GM19397 (cell line): ENCODE data around the gene PLCL1.

Experiments
- ATAC-seq: cut with Tn5 transposase; IDR thresholded peaks from one replicate; pipeline ENCODE4 v1.9.1; 2021; ENCODE audit warnings: mild to moderate bottlenecking, moderate library complexity; ENCODE audit not compliant: unreplicated experiment

Gene PLCL1

DNA sequence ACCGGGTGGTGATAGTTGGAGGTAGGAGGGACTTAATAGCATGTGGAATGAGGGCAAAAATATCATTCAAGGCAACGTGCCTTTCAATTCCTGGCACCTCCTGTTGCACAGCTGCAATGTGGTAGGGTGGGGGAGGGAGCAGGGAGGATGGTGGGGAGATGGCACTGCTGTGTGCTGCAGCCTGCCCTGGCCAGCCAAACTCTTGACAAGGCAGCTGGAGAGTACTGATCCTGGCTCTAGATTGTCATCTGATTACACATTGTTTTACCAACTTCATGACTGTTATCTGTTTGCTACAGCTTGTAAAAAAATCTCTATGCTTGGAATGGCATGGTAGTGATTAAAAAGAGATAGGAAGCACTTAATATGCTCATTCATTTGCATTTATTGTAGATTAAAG lies 47.7 kb downstream of the PLCL1 start:
- no peak for ATAC-seq

- no peak for ATAC-seq
Measured at GRCh38 chr2:197853549-197853948, 49.2 kb downstream of the PLCL1 start.

DNA sequence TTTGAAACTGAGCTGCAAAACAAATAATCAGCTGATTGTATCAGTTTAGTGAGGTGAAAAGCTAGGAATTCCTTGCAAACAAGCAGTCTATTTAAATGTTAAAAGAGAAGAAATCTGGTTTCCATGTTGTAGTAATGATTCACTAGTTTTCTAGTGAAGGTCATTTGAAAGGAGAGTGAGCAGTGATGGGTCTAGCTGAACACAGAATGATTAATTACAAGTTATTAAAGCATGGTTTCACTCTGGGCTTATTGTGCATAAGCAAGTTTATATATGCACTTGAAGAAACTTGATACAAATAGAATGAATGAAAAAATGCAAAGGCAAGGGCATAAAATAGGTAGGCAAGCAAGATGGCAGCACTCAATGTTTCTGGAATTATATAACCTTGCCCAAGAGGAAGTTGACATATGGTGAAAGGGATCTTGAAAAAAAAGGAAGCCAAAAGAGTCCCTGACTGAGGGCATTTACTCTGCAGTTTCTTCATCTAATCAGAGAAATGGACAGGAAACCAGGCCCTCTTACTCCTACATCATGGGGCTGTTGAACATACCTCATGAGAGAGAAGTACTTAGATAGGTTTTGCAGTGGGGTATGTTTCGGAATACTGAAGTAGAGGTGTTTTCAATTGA lies 53.2 kb downstream of the PLCL1 start:
- ATAC-seq: no peak

DNA sequence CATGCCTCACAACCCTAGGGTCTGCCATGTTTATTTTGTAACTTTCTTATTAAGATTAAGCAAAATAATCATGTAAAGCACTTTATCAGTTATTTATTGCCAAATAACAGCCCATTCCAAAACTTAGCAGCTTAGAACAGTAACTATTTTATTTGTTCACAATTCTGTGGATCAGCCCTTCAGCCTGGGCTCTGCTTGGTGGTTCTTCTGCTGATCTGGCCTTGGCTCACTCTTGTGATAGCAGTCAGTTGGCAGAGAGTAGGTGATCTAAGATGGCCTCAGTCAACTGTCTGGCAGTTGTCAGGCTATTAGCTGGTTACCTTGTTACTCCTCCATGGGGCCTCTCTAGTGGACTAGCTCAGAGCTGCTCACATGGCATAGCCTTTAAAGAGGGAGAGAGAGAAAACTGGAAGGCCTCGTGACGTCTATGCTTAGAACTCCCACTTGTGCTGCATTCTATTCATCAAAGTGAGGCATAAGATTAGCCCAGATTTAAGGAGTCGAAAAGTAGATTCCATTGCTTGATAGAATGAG lies 54.3 kb downstream of the PLCL1 start:
- ATAC-seq: no peak

GRCh38 chr2:197862246-197862955 lies 58.0 kb downstream of the PLCL1 start:
- no peak for ATAC-seq

GRCh38 chr2:197863744-197864143 lies 59.4 kb downstream of the PLCL1 start:
- ATAC-seq: no peak

- ATAC-seq: no peak
Measured at GRCh38 chr2:197866455-197866854, 62.1 kb downstream of the PLCL1 start.

DNA sequence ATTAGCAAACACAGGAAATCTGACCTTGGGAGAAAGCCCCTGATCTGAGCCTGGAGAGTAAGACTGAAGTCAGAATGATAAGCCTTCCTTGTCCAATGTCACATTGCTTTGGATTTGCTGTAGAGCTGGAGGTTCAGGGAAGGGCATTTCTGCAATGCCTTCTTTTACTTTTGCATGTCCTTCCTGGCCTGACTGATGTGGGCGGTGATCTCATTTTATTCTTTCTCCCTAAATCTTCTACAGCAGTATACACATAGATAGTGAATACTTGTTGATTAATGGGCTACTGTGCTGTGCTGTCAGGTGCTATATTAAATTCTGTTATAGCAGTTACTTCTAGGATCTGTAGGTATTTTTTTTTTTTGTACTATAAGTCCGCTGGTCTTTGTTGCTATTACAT lies 62.6 kb downstream of the PLCL1 start:
- ATAC-seq: no peak

GRCh38 chr2:197867624-197868023 lies 63.2 kb downstream of the PLCL1 start:
- ATAC-seq: no peak

DNA sequence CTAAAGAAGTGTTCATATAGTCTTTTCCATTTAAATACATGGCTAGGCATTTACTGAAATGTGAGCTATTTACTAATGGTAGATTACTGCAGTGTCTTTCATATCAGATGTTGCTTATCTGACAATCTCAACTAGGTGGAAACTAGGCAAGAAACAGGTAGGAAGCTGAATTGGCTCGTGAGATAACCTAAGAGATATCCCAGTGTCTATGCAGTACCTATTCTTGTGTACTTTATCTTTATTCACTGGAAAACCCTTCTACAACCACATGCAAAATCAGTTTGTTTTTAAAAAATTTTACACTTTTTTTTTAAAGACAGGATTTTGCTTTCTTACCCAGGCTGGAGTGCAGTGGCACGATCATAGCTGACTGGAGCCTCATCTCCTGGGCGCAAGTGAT lies 63.8 kb downstream of the PLCL1 start:
- ATAC-seq: no peak

DNA sequence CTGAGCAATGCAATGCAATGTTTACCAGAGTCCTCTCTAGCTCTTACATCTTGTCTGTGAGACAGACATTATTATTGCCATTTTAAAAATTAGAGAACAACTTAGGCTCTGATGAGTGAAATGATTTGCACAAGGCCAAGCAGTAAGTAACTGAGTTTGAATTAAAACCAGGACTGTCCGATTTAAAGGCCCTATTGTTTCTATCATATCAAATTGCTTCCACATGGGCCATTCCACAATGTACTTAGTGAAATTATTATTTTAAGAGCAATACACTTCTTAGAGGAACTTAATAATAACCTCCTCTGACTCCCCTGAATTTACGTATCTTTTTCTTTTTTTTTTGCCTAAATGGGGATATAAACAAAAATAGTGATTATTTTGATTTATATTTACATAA lies 64.6 kb downstream of the PLCL1 start:
- no peak for ATAC-seq

DNA sequence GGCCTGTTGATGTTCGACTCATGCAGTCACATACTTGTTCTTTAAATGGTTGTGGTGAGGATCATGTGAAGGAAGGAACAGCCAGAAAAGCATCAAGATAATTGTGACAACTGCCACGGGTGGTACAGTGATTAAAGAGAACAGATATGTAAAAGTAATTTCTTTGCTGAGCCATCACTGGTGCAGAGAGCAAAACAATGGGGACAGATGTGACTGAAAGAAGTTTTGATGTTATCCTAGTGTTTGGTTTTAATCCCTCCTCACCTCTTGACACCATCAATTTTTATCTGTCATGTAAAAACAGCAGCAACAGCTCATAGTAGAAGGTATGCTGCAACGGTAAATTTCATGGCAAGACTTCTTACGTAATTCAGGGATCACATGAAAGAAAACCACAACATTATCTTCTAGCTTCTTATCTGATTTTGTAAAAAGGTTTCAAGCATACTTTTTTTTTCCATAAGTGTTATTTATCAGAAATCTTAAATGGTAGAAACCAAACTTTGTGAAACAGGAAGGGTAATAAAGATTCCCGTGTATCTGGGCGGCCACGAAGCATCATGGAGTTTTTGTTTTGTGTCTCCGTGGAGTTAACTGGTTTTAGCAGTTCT lies 65.2 kb downstream of the PLCL1 start:
- no peak for ATAC-seq

- ATAC-seq: no peak
Measured at GRCh38 chr2:197870137-197870536, 65.7 kb downstream of the PLCL1 start.

GRCh38 chr2:197871780-197872456 lies 67.5 kb downstream of the PLCL1 start:
- ATAC-seq: no peak

GRCh38 chr2:197873293-197873701 lies 68.9 kb downstream of the PLCL1 start:
- no peak for ATAC-seq

DNA sequence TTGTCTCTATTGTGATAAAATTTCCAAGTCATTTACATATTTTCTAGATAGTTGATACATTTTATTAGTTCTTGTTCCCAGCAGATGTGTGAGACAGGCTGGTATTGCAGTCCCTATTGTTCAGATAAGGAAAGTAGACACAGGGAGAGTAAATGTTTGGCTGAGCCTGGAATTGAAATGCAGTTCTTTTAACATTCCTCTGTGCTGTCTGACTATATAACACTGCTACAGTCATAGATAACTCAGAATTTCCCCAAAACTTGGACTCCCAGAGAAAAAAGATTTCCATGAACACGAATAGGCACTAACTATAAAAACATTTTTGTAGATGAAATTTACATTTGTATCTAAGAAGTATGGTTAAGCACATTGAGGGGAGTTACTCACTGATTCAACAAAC lies 71.4 kb downstream of the PLCL1 start:
- no peak for ATAC-seq

- ATAC-seq: no peak
Measured at GRCh38 chr2:197876524-197876923, 72.1 kb downstream of the PLCL1 start.

- ATAC-seq: no peak
Measured at GRCh38 chr2:197877038-197877437, 72.6 kb downstream of the PLCL1 start.

- ATAC-seq: no peak
Measured at GRCh38 chr2:197878792-197879191, 74.4 kb downstream of the PLCL1 start.

- ATAC-seq: no peak
Measured at GRCh38 chr2:197879812-197880408, 75.5 kb downstream of the PLCL1 start.

- ATAC-seq: no peak
Measured at GRCh38 chr2:197883354-197884032, 79.1 kb downstream of the PLCL1 start.
